Activated T-cell treated with anti-CD3 and anti-CD28 coated beads, Interleukin-2, amount 50 U/mL, for 48 hours (primary cell): ENCODE data around the gene INSR.
A peak's percentile ranks its signal among the peaks of the same experiment; 100 is the strongest.
"Not testable (repeated sequence)": the region's sequence is repeated elsewhere in the genome, so short reads cannot be mapped to it uniquely, and the experiment has no call there.

Source experiments
- DNase-seq, 2 experiments: peaks; one replicate each; pipeline ENCODE4 v3.0.0-alpha.2; 2020

The INSR gene

GRCh38 chr19:7217861-7218260, 76.4 kb downstream of the INSR start:
- DNase-seq: no peak

DNA sequence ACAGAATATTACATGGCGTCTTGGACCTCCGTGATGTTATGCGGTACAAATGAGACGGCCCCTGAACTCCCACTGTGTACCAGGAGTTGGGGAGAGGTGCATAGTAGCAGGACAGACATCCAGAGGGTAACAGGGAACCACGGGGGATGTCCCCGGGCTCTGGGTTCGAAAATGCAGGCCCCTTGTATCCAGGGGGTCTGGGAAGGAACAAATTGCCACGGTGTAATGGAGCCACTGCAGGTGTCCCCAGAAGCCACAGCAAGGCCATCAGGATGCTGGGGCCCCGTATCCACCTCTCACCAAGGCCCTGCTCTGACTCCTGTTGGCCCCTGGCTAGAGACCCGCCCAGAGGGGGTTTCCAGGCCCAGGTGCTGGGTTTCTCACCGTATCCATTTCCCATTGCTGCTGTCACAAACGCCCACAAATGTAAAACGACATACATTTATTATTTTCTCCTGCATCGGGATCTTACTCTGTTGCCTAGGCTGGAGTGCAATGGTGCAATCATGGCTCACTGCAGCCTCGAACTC, 77.8 kb downstream of the INSR start:
- DNase-seq: peak in 1 of 2 experiments; percentile 53

DNA sequence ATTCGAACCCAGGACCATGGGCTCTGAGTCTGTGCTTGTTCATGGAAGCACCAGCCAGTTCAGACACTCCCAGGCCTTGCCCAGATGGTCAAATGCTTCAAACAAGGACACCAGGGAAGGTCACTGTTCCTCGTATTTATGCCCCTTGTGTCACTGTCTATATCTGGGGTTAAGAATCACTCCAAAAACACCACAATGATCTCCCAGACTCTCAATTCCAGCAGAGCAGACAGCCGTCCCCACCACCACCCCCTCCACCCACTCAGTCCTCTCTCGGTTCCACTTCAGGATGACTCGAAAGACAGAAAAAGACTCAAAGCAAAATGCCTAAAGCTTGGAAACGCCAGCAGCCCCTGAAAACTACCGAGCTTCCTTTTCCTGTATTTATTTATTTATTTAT, 79.0 kb downstream of the INSR start:
- no peak for DNase-seq

- DNase-seq: no peak
These were observed 79.7 kb downstream of the INSR start for GRCh38 chr19:7214324-7215089.

- no peak for DNase-seq
These were observed 80.4 kb downstream of the INSR start for GRCh38 chr19:7213628-7214323.

DNA sequence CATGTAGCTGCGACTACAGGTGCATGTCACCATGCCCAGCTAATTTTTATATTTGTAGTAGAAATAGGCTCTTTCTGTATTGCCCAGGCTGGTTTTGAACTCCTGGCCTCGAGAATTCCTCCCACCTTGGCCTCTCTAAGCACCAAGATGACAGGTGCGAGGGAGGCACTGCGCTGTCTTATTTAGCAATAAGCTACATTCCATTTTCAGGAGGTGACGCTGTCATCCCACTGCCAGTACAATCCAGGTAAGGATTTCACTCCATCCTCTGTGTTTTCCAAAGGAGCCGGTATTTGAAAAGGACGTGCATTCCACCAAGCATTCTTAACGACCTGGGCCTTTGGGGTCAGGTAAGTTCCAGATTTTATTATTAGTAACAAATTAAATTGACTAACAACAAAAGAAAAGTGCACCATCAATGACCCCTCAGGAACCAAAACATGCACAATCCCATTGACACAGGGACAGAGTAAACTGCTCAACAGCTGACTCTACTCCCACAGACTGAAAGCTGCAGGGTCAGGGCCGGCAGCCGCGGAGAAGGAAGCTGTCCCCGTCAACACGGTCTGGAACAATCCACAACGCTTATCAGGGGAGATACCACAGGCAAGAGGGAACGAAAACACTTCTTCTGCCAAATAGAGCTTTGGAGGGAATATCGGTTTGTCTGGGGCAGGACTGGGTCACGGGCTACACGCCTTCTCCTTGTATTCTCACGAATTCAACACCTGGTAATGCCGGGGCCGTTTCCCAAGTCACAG, 82.8 kb downstream of the INSR start:
- DNase-seq: no peak

GRCh38 chr19:7210359-7210758, 83.9 kb downstream of the INSR start:
- no peak for DNase-seq

DNA sequence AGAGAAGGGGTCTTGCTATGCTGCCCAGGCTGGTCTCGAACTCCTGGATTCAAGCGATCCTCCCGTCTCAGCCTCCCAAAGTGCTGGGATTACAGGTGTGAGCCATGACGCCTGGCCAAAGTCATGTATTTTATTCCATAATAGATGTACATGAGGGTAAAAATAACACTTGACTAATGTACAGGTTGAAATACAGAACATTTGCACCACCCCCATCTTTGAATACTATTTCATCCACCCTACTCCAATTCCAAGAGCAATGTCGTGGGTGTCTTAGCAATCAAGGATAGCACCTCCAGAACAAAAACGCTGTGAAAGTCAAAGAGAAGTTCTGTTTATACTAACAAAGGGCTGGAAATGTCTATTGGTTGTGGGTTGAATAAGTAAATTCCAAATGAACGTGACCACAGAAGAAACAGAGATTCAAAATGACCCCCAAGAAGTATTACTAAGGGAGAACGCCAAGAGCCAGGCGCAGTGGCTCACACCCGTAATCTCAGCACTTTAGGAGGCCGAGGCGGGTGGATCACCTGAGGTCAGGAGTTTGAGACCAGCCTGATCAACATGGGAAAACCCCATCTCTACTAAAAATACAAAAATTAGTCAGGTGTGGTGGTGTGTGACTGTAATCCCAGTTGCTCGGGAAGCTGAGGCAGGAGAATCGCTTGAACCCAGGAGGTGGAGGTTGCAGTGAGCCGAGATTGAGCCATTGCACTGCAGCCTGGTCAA, 84.5 kb downstream of the INSR start:
- not testable (repeated sequence) for DNase-seq

DNA sequence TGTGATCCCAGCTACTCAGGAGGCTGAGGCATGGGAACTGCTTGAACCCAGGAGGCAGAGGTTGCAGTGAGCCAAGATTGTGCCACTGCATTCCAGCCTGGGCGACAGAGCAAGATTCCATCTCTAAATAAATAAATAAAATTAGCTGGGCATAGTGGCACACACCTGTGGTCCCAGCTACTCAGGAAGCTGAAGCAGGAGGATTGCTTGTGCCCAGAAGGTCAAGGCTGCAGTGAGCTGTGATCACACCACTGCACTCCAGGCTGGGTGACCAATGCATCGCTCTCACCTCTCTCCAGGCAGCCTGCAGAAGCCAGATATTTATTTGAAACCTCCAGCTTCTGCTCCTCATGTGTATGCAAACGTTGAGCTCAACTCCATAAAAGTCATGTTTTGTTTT, 85.2 kb downstream of the INSR start:
- DNase-seq: not testable (repeated sequence)

DNA sequence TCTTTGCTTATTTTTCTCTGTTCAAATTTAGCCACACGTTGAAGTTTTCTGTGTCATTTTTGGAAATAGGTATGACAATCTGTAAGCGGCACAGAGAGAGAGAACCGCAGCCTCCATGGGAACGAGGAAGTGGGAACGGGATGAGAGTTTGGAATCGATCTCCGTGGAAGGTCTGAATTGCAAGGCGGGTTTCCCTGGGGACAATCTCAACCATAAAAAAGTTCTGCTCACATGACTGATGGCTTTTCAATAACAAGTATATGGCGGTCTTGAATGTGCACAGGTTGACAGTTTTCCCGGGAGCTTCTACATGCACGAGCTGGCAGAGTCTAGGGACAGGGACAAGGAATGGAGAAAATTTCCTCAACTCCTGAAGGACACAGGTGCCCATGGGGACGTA, 90.9 kb downstream of the INSR start:
- no peak for DNase-seq

DNA sequence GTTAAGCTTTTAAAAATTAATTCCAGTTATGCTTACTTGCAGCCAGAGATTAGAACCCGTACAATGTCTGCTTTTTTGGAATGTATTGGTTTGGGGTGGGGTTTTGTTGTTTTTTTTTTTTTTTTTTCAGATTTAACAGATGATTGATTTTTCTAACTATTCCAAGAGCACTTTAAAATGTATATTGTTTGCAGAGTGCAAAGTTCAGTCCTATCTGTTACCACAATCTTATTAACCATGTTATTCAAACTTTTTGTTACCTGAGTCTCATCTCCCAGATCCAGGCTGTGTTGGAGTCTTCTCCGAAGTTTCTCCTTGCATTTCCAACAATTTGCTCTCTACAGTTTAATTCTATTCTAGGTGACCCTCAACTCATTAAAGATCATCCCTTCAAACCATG, 91.3 kb downstream of the INSR start:
- no peak for DNase-seq

DNA sequence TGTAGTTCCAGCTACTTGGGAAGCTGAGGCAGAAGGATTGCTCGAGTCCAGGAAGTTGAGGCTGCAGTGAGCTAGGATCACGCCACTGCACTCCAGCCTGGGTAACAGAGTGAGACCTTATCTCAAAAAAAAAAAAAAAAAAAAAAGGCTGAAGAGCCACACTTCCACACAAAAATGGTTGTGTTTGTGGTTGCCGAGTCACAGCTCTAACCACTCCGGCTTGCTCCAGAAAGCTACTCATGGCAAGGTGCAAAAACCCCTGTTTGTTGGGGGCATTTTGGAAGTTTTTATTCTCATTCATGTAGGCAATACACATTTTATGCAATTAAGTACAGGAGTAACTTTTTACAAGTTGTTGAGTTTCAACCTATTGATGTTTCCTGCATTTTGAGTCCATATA, 93.5 kb downstream of the INSR start:
- no peak for DNase-seq

DNA sequence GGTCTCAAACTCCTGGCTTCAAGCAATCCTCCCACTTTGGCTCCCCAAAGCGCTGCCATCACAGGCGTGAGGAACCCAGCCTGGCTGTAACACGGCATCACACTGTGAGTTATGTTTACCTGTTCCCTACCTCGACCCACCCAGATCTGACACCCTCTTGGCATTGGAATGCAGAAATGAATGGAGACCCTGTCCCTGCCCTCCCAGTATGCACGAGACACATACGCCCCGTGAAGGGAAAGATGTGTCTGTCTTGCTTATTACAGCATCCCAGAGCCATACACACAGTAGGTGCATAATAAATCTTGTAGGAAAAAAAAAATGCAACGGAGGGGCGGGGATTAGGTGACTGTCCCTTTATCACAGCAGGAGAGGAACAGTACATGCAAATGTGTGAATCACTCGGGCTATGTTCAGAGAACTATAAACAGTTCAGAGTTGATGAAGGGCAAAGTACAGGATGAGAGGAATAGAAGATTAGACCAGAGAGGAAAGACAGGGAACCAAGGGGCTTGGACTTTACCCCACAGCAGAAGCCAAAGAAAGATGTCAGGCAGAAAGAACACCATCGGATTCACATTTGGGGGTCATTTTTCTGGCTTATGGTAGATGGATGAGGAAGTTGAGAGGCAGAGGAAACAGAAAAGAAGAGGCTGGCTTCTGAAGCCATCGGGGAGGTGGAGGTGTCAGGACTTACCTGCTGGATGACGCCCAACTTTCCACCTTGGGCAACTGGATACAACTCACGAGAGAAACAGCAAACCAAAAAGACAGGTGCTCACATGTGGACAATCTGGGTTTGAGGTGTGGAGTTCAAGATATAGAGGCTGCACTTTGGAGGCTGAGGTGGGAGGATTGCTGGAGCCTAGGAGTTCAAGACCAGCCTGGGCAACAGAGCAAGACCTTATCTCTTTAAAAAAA, 94.3 kb downstream of the INSR start:
- no peak for DNase-seq

GRCh38 chr19:7197760-7198696, 96.2 kb downstream of the INSR start:
- peak; percentile 89 to 93 for DNase-seq

DNA sequence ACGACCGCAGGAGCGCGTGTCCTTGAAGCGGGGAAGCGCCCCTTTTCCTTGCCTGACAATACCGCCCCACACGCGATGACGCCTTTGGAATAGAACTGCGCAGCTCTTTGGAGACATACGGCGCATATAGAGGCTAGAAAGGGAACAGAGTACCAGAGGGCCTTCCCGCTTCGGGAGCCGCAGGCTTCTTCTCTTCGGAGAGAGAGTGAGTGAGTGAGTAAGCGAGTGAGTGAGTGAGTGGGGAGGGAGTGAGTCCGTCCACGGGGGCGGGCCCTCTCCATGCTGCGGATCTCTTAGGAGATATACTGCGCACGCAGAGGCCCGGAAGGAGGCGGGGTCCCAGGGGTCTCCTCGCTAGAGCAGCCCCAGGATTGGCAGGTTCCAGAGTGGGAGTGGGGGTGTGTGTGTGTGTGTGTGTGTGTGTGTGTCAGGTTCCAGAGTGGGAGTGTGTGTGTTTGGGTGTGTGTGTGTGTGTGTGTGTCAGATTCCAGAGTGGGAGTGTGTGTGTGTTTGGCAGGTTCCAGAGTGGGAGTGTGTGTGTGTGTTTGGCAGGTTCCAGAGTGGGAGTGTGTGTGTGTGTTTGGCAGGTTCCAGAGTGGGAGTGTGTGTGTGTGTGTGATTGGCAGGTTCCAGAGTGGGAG, 97.0 kb downstream of the INSR start:
- peak; percentile 91 to 94 for DNase-seq

DNA sequence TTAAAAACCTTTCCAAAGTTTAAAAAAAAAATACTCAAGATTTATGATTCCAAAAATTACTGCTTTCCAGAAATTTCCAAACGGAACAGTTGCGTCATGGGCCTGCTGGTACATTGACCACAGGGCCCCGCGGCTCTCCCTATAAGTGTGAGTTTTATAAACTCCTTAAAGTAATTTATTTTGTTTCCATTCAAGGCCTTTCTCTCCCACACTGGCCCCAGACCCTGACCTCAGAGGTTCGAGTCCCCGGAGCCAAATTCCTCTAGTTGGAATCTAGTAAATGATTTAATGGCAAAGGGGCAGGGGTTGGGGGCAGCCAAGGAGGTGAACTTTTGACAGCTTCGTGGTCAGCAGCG, 97.5 kb downstream of the INSR start:
- DNase-seq: no peak

GRCh38 chr19:7195046-7195445, 99.2 kb downstream of the INSR start:
- DNase-seq: no peak

DNA sequence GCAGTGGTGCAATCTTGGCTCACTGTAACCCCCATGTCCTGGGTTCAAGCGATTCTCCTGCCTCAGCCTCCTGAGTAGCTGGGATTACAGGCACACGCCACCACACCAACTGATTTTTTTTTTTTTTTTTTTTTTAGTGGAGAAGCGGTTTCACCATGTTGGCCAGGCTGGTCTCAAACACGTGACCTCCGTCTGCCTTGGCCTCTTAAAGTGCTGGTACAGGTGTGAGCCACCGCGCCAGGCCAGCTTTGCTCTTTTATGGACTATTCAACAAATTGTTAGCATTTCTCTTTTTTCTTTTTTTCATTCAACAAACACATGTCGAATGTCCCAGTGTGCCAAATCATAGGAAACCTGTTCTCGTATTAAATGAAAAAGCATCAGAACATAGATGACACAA, 99.6 kb downstream of the INSR start:
- DNase-seq: no peak

- peak in 1 of 2 experiments; percentile 61 for DNase-seq
These were observed 102.1 kb downstream of the INSR start for GRCh38 chr19:7191946-7192691.
